Nephron (organoid): Measurements from ENCODE around the gene MANBA.

Experiments
- H3K27ac Mint-ChIP-seq, 3 experiments: 2 replicates each; pipeline ENCODE4 v1.8.0; 2020; ENCODE audit warnings: mixed read lengths in 3 of 3, mild to moderate bottlenecking in 2 of 3, moderate library complexity in 1 of 3
- H3K27me3 Mint-ChIP-seq: 2 replicates; pipeline ENCODE4 v1.8.0; 2021; ENCODE audit warnings: low read depth, mild to moderate bottlenecking, moderate library complexity, mixed read lengths
- H3K36me3 Mint-ChIP-seq: 2 replicates; pipeline ENCODE4 v1.8.0; 2020; ENCODE audit warnings: low read depth, mixed read lengths
- H3K4me1 Mint-ChIP-seq: 2 replicates; pipeline ENCODE4 v1.8.0; 2020; ENCODE audit warnings: mixed read lengths
- H3K4me3 Mint-ChIP-seq, 3 experiments: 2 replicates each; pipeline ENCODE4 v1.8.0; 2020; ENCODE audit warnings: mild to moderate bottlenecking in 3 of 3, mixed read lengths in 3 of 3, moderate library complexity in 2 of 3
- H3K9me3 Mint-ChIP-seq: 2 replicates; pipeline ENCODE4 v1.8.0; 2020; ENCODE audit warnings: mixed read lengths
- CTCF ChIP-seq, 3 experiments: fragments of 200-600 bp; sonication (generic); IDR thresholded peaks; one replicate each; pipeline ENCODE4 v1.5.0; 2021; ENCODE audit warnings: antibody characterized with exemption in 3 of 3; ENCODE audit not compliant: unreplicated experiment in 3 of 3

MANBA gene

GRCh38 chr4:102787096-102787881 is 26.5 kb upstream of the MANBA start:
- peaks cover 18% of the 10 kb centered on the region for H3K36me3 Mint-ChIP-seq
- no peaks in the 10 kb centered on the region for H3K4me1 Mint-ChIP-seq

GRCh38 chr4:102786279-102786678 is 25.5 kb upstream of the MANBA start:
- Mint-ChIP-seq H3K27ac (no peak overlapping the region), H3K36me3 (peaks cover 8% of the 10 kb centered on the region), H3K27me3 (peaks cover 3% of the 10 kb centered on the region), H3K4me1 (no peaks in the 10 kb centered on the region), H3K4me3 (no peak overlapping the region), H3K9me3 (peaks cover 14% of the 10 kb centered on the region)
- no peak for TF ChIP-seq CTCF (IDR thresholded peaks at IDR 0.05; ENCODE audit: unreplicated experiment in 3 of 3)

More at GRCh38 chr4:102787096-102787881, 26.5 kb upstream of the MANBA start:
- peaks cover 3% of the 10 kb centered on the region for H3K27me3 Mint-ChIP-seq
- H3K4me3 Mint-ChIP-seq, result no peak overlapping the region
- TF ChIP-seq CTCF (IDR thresholded peaks at IDR 0.05; ENCODE audit: unreplicated experiment in 3 of 3), result no peak
- no peak overlapping the region for H3K27ac Mint-ChIP-seq
- peaks cover 14% of the 10 kb centered on the region for H3K9me3 Mint-ChIP-seq

GRCh38 chr4:102783006-102783405 is 22.2 kb upstream of the MANBA start:
- no peak for TF ChIP-seq CTCF (IDR thresholded peaks at IDR 0.05; ENCODE audit: unreplicated experiment in 3 of 3)
- Mint-ChIP-seq H3K27ac (no peak overlapping the region), H3K4me3 (no peak overlapping the region), H3K9me3 (peaks cover 3% of the 10 kb centered on the region), H3K36me3 (no peaks in the 10 kb centered on the region), H3K4me1 (no peaks in the 10 kb centered on the region), H3K27me3 (peaks cover 3% of the 10 kb centered on the region)

- no peaks in the 10 kb centered on the region for H3K36me3 Mint-ChIP-seq
- H3K27ac Mint-ChIP-seq, result no peak overlapping the region
- TF ChIP-seq CTCF (IDR thresholded peaks at IDR 0.05; ENCODE audit: unreplicated experiment in 3 of 3), result no peak
- peaks cover 3% of the 10 kb centered on the region for H3K27me3 Mint-ChIP-seq
- H3K4me1 Mint-ChIP-seq, result no peaks in the 10 kb centered on the region
- H3K9me3 Mint-ChIP-seq, result no peaks in the 10 kb centered on the region
- no peak overlapping the region for H3K4me3 Mint-ChIP-seq
These were observed 20.8 kb upstream of the MANBA start for GRCh38 chr4:102781570-102781969.

- no peaks in the 10 kb centered on the region for H3K9me3 Mint-ChIP-seq
- H3K4me1 Mint-ChIP-seq, result no peaks in the 10 kb centered on the region
- peaks cover 3% of the 10 kb centered on the region for H3K27me3 Mint-ChIP-seq
- H3K27ac Mint-ChIP-seq, result no peak overlapping the region
- H3K36me3 Mint-ChIP-seq, result no peaks in the 10 kb centered on the region
- TF ChIP-seq CTCF (IDR thresholded peaks at IDR 0.05; ENCODE audit: unreplicated experiment in 3 of 3), result no peak
- H3K4me3 Mint-ChIP-seq, result no peak overlapping the region
These were observed 19.8 kb upstream of the MANBA start for GRCh38 chr4:102780476-102781144.
